ENCODE results near the gene SRSF12.

Gene SRSF12

GRCh38 chr6:89145091-89145955 is 27.5 kb upstream of the SRSF12 start:
- H3K9me3 ChIP-seq (ENCODE audit: severe bottlenecking) = no peaks in the 10 kb centered on the region
- peak; percentile 31 for ATAC-seq (ENCODE audit: low read depth)
- TF ChIP-seq CTCF (IDR thresholded peaks at IDR 0.05; ENCODE audit: poor library complexity, severe bottlenecking) = no peak
- peaks cover 6% of the 10 kb centered on the region for H3K4me1 ChIP-seq (ENCODE audit: insufficient read depth, poor library complexity, severe bottlenecking)
- peaks cover 17% of the 10 kb centered on the region for H3K36me3 ChIP-seq (ENCODE audit: low read depth)
- peak overlapping the region; percentile 69 for H3K4me3 ChIP-seq (ENCODE audit: severe bottlenecking)
- peak overlapping the region; percentile 76 for H3K27ac ChIP-seq (ENCODE audit: poor library complexity, severe bottlenecking)
- DNase-seq (ENCODE audit: low spot score) = no peak
- no peaks in the 10 kb centered on the region for H3K27me3 ChIP-seq (ENCODE audit: insufficient read depth, poor library complexity, severe bottlenecking)

- H3K27me3 ChIP-seq (ENCODE audit: insufficient read depth, poor library complexity, severe bottlenecking) = no peaks in the 10 kb centered on the region
- TF ChIP-seq CTCF (IDR thresholded peaks at IDR 0.05; ENCODE audit: poor library complexity, severe bottlenecking) = no peak
- no peaks in the 10 kb centered on the region for H3K9me3 ChIP-seq (ENCODE audit: severe bottlenecking)
- DNase-seq (ENCODE audit: low spot score) (no peak), ATAC-seq (ENCODE audit: low read depth) (no peak)
- no peak overlapping the region for H3K27ac ChIP-seq (ENCODE audit: poor library complexity, severe bottlenecking)
- H3K4me1 ChIP-seq (ENCODE audit: insufficient read depth, poor library complexity, severe bottlenecking) = peaks cover 13% of the 10 kb centered on the region
- H3K36me3 ChIP-seq (ENCODE audit: low read depth) = peaks cover 9% of the 10 kb centered on the region
- H3K4me3 ChIP-seq (ENCODE audit: severe bottlenecking) = no peak overlapping the region
Measured at GRCh38 chr6:89144354-89144906, 26.6 kb upstream of the SRSF12 start.

GRCh38 chr6:89140347-89141156 is 22.7 kb upstream of the SRSF12 start:
- Histone ChIP-seq H3K4me1 (ENCODE audit: insufficient read depth, poor library complexity, severe bottlenecking) (peaks cover 8% of the 10 kb centered on the region), H3K9me3 (ENCODE audit: severe bottlenecking) (no peaks in the 10 kb centered on the region), H3K27me3 (ENCODE audit: insufficient read depth, poor library complexity, severe bottlenecking) (no peaks in the 10 kb centered on the region), H3K27ac (ENCODE audit: poor library complexity, severe bottlenecking) (no peak overlapping the region), H3K36me3 (ENCODE audit: low read depth) (no peaks in the 10 kb centered on the region), H3K4me3 (ENCODE audit: severe bottlenecking) (no peak overlapping the region)
- ATAC-seq (ENCODE audit: low read depth) (no peak), DNase-seq (ENCODE audit: low spot score) (no peak)
- no peak for TF ChIP-seq CTCF (IDR thresholded peaks at IDR 0.05; ENCODE audit: poor library complexity, severe bottlenecking)

- no peaks in the 10 kb centered on the region for H3K9me3 ChIP-seq (ENCODE audit: severe bottlenecking)
- H3K4me1 ChIP-seq (ENCODE audit: insufficient read depth, poor library complexity, severe bottlenecking) = peaks cover 8% of the 10 kb centered on the region
- H3K4me3 ChIP-seq (ENCODE audit: severe bottlenecking) = no peak overlapping the region
- no peaks in the 10 kb centered on the region for H3K27me3 ChIP-seq (ENCODE audit: insufficient read depth, poor library complexity, severe bottlenecking)
- TF ChIP-seq CTCF (IDR thresholded peaks at IDR 0.05; ENCODE audit: poor library complexity, severe bottlenecking) = no peak
- ATAC-seq (ENCODE audit: low read depth) (peak; percentile 82), DNase-seq (ENCODE audit: low spot score) (no peak)
- no peak overlapping the region for H3K27ac ChIP-seq (ENCODE audit: poor library complexity, severe bottlenecking)
- H3K36me3 ChIP-seq (ENCODE audit: low read depth) = no peaks in the 10 kb centered on the region
Measured at GRCh38 chr6:89139509-89140346, 21.9 kb upstream of the SRSF12 start.
